Vagina (tissue), 2 donors: Measurements from ENCODE around the gene STX1B.

Source experiments
- CTCF ChIP-seq, 3 experiments: fragments of 450-650 bp in 2 of 3; fragments of 200-600 bp in 1 of 3; sonication (generic) in 1 of 3; IDR thresholded peaks; one replicate each; pipeline ENCODE4 v1.5.1; 2017 to 2019; ENCODE audit warnings: antibody characterized with exemption in 3 of 3, mild to moderate bottlenecking in 2 of 3, moderate library complexity in 2 of 3
- POLR2A ChIP-seq, 2 donors: fragments of 450-650 bp; IDR thresholded peaks; one replicate each; pipeline ENCODE4 v1.6.1; 2017; ENCODE audit warnings: antibody characterized with exemption in 2 of 2, mild to moderate bottlenecking in 2 of 2, moderate library complexity in 2 of 2
- POLR2AphosphoS5 ChIP-seq, 2 donors: sonication (generic); formaldehyde crosslinking; IDR thresholded peaks; one replicate each; pipeline ENCODE4 v1.9.0; 2017; ENCODE audit warnings: antibody characterized with exemption in 2 of 2, mild to moderate bottlenecking in 2 of 2, low read depth in 1 of 2; ENCODE audit not compliant: insufficient read depth in 1 of 2

GRCh38 chr16:30989469-30990047, 20.9 kb downstream of the STX1B start:
- TF ChIP-seq POLR2A (IDR thresholded peaks at IDR 0.05) (no peak), CTCF (IDR thresholded peaks at IDR 0.05) (no peak), POLR2AphosphoS5 (IDR thresholded peaks at IDR 0.05; ENCODE audit: insufficient read depth in 1 of 2, low read depth in 1 of 2) (no peak)
